ENCODE data around the gene HCN4.

DNA sequence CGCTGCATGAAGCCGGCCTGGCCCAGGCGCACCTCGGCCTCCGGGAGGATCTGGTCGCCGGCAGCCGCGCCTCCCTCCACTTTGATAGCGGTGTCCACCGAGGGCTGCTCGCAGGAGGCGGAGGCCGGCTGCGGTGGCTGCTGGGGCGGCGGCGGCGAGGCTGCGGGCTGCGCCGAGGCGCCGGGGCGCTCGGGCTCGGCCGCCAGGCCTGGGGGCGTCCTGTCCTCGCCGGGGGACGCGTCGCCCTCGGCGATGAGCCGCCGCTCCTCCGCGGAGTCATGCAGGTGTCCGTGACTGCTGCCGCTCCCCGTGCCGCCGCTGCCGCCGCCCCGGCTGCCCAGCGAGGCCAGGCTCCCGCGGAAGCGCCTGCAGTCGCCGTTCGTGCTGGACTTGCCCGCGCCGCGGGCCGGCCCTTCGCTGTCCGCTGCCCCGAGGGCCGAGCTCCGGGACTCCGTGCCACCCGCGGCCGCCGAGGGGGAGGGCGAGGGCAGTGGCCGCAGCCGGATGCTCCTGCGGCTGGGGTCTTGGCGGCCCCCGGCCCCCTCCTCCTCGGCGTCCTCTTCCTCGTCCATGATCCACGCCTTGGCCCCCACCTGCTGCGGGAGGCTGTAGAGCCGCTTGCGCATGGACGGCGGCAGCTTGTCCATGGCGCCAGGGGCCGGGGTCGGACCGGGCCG, 996 bp downstream of the HCN4 start:
- TF ChIP-seq, protein P1, sequence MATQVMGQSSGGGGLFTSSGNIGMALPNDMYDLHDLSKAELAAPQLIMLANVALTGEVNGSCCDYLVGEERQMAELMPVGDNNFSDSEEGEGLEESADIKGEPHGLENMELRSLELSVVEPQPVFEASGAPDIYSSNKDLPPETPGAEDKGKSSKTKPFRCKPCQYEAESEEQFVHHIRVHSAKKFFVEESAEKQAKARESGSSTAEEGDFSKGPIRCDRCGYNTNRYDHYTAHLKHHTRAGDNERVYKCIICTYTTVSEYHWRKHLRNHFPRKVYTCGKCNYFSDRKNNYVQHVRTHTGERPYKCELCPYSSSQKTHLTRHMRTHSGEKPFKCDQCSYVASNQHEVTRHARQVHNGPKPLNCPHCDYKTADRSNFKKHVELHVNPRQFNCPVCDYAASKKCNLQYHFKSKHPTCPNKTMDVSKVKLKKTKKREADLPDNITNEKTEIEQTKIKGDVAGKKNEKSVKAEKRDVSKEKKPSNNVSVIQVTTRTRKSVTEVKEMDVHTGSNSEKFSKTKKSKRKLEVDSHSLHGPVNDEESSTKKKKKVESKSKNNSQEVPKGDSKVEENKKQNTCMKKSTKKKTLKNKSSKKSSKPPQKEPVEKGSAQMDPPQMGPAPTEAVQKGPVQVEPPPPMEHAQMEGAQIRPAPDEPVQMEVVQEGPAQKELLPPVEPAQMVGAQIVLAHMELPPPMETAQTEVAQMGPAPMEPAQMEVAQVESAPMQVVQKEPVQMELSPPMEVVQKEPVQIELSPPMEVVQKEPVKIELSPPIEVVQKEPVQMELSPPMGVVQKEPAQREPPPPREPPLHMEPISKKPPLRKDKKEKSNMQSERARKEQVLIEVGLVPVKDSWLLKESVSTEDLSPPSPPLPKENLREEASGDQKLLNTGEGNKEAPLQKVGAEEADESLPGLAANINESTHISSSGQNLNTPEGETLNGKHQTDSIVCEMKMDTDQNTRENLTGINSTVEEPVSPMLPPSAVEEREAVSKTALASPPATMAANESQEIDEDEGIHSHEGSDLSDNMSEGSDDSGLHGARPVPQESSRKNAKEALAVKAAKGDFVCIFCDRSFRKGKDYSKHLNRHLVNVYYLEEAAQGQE (IDR thresholded peaks at IDR 0.05): no peak
- TF ChIP-seq SP1 (IDR thresholded peaks at IDR 0.05): no peak
- TF ChIP-seq, protein P2, sequence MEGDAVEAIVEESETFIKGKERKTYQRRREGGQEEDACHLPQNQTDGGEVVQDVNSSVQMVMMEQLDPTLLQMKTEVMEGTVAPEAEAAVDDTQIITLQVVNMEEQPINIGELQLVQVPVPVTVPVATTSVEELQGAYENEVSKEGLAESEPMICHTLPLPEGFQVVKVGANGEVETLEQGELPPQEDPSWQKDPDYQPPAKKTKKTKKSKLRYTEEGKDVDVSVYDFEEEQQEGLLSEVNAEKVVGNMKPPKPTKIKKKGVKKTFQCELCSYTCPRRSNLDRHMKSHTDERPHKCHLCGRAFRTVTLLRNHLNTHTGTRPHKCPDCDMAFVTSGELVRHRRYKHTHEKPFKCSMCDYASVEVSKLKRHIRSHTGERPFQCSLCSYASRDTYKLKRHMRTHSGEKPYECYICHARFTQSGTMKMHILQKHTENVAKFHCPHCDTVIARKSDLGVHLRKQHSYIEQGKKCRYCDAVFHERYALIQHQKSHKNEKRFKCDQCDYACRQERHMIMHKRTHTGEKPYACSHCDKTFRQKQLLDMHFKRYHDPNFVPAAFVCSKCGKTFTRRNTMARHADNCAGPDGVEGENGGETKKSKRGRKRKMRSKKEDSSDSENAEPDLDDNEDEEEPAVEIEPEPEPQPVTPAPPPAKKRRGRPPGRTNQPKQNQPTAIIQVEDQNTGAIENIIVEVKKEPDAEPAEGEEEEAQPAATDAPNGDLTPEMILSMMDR (IDR thresholded peaks at IDR 0.05; ENCODE audit: low read depth, low read length, missing input control): no peak
- TF ChIP-seq, protein P3, sequence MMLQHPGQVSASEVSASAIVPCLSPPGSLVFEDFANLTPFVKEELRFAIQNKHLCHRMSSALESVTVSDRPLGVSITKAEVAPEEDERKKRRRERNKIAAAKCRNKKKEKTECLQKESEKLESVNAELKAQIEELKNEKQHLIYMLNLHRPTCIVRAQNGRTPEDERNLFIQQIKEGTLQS (IDR thresholded peaks at IDR 0.05): no peak
- no peak for TF ChIP-seq RXRA (IDR thresholded peaks at IDR 0.05)
- TF ChIP-seq RAD21 (IDR thresholded peaks at IDR 0.05): no peak
- TF ChIP-seq NR2F2 (IDR thresholded peaks at IDR 0.05): no peak
- no peak for TF ChIP-seq JUND (IDR thresholded peaks at IDR 0.05)
- no peak for TF ChIP-seq GABPA (IDR thresholded peaks at IDR 0.05 in 1 of 2, conservative IDR thresholded peaks at IDR 0.05 in 1 of 2)
- TF ChIP-seq, protein P4, sequence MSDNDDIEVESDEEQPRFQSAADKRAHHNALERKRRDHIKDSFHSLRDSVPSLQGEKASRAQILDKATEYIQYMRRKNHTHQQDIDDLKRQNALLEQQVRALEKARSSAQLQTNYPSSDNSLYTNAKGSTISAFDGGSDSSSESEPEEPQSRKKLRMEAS (IDR thresholded peaks at IDR 0.05): no peak
- no peak for TF ChIP-seq HNF4G (IDR thresholded peaks at IDR 0.05)
- no peak for TF ChIP-seq TAF1 (conservative IDR thresholded peaks at IDR 0.05)
- no peak for TF ChIP-seq FOXA2 (IDR thresholded peaks at IDR 0.05)
- TF ChIP-seq YY1 (IDR thresholded peaks at IDR 0.05): no peak
